Psoas muscle (tissue), 8 donors: ENCODE results near the gene PTK6. TPM values are rescaled to one million over a fixed set of nuclear protein-coding genes. Genes with fewer than 3 reads are reported as not detected.

Source experiments
- ATAC-seq, 4 donors: fragments of 200-7000 bp; cut with Tn5 transposase; one replicate each; pipeline ENCODE4 v1.9.1; 2020; ENCODE audit warnings: moderate library complexity in 3 of 4, mild to moderate bottlenecking in 2 of 4
- DNase-seq, 2 donors: peaks; one replicate each; pipeline ENCODE4 v3.0.0-alpha.2; 2020
- H3K27ac ChIP-seq: fragments of 200-600 bp; one replicate; pipeline ENCODE4 v1.8.0; 2022
- H3K27me3 ChIP-seq, 3 donors: fragments of 200-600 bp in 1 of 3; one replicate each; pipeline versions ENCODE4 v1.6.1 to v1.8.0; 2013 to 2022; ENCODE audit warnings: low read length in 2 of 3, mild to moderate bottlenecking in 2 of 3, moderate library complexity in 1 of 3; ENCODE audit not compliant: insufficient read depth in 3 of 3
- H3K36me3 ChIP-seq, 2 donors: fragments of 200-600 bp in 1 of 2; one replicate each; pipeline versions ENCODE4 v1.6.1 to v1.8.0; 2013 to 2022; ENCODE audit warnings: low read depth in 1 of 2, mild to moderate bottlenecking in 1 of 2, moderate library complexity in 1 of 2; ENCODE audit not compliant: insufficient read depth in 1 of 2
- H3K4me1 ChIP-seq: fragments of 200-600 bp; one replicate; pipeline ENCODE4 v1.8.0; 2022
- H3K4me3 ChIP-seq: fragments of 200-600 bp; one replicate; pipeline ENCODE4 v1.8.0; 2022; ENCODE audit warnings: mild to moderate bottlenecking
- H3K9me3 ChIP-seq: fragments of 200-600 bp; one replicate; pipeline ENCODE4 v1.8.0; 2022
- WGBS, 3 donors: extraction: QIAGEN DNeasy Blood & Tissue Kit; methylation state at CpG; one replicate each; pipeline versions ENCODE4 v1.1.6 to v1.1.7; 2013; 5-methylcytosine and 5-hydroxymethylcytosine counted together
- intact Hi-C, 2 donors: fragments of 100-400 bp; cut with DNase I; formaldehyde crosslinking; loops; one replicate each; pipeline versions ENCODE4 v1.11.0 to v1.14.2; 2022
- polyA plus RNA-seq, 3 donors: library from polyadenylated mRNA; stranded (reverse); fragments of 200-250 nt; gene quantifications; one replicate each; pipeline ENCODE4 v1.2.3, GENCODE V29; 2013
- total RNA-seq, 4 donors: library from RNA; stranded (reverse); fragmentation: NEBNext Ultra II Directional in 2 of 4; extraction: Animal tissue kit (Norgen Biotek cat#: 25700) in 2 of 4; gene quantifications; one replicate each; pipeline versions ENCODE4 v1.2.1 to v1.2.4, GENCODE V29; 2021 to 2023
- TF ChIP-seq, protein P1 (sequence below): fragments of 200-600 bp; IDR thresholded peaks from one replicate; pipeline ENCODE4 v1.8.0; 2022; ENCODE audit warnings: antibody characterized with exemption
- donor health status: healthy with polysubstance abuse.
- donor health status: DM: no; HTN: no; CAD: no; lungs with moderate emphysema.
- donor health status: Bipolar disorder and iron deficiency.
- donor health status: healthy.
- donor health status: DM: yes; HTN: yes; CAD: no.
- donor health status: DM: no; HTN: no; CAD: no.
- donor health status: DM: no; HTN: no; CAD: no.
- donor health status: DM: yes; HTN: yes; CAD: no.

PTK6 gene
- total and polyA plus RNA-seq, 7 donors = 0.04 to 0.06 (median 0.04) TPM; not detected in 4

GRCh38 chr20:63498960-63499337, 38.2 kb downstream of the PTK6 start, which contains the start of gene EEF1A2:
Gene EEF1A2, minus strand, starts transcription at chr20:63499083. Its CDS starts 1,320 bp downstream, at chr20:63497763.
- ATAC-seq (peak; percentile 14 to 38 (median 15)), DNase-seq (peak; percentile 76 to 91)
- no peaks in the 10 kb centered on the region for H3K9me3 ChIP-seq
- peak within 1 kb of the TSS; percentile 75 for H3K4me3 ChIP-seq
- WGBS, 3 donors = 0 to 2% (median 1%) methylated on average over 14 to 57 of the region's 58 CpGs
- peaks cover 51% of the 10 kb centered on the region for H3K4me1 ChIP-seq
- intact Hi-C loops = no loop called here
- TF ChIP-seq, protein P1, sequence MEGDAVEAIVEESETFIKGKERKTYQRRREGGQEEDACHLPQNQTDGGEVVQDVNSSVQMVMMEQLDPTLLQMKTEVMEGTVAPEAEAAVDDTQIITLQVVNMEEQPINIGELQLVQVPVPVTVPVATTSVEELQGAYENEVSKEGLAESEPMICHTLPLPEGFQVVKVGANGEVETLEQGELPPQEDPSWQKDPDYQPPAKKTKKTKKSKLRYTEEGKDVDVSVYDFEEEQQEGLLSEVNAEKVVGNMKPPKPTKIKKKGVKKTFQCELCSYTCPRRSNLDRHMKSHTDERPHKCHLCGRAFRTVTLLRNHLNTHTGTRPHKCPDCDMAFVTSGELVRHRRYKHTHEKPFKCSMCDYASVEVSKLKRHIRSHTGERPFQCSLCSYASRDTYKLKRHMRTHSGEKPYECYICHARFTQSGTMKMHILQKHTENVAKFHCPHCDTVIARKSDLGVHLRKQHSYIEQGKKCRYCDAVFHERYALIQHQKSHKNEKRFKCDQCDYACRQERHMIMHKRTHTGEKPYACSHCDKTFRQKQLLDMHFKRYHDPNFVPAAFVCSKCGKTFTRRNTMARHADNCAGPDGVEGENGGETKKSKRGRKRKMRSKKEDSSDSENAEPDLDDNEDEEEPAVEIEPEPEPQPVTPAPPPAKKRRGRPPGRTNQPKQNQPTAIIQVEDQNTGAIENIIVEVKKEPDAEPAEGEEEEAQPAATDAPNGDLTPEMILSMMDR = peak; percentile 37
- H3K36me3 ChIP-seq = peaks cover 0 to 30% of the 10 kb centered on the region in 2 donors
- H3K27me3 ChIP-seq = peaks cover 0 to 2% (median 0%) of the 10 kb centered on the region in 3 donors
- peak within 1 kb of the TSS; percentile 94 for H3K27ac ChIP-seq

GRCh38 chr20:63497946-63498935, 38.9 kb downstream of the PTK6 start:
- ATAC-seq = peak; percentile 58 to 67 (median 62)
- Histone ChIP-seq H3K36me3 (peaks cover 0 to 37% of the 10 kb centered on the region in 2 donors), H3K9me3 (no peaks in the 10 kb centered on the region), H3K4me3 (peak overlapping the region; percentile 75), H3K4me1 (peaks cover 51% of the 10 kb centered on the region), H3K27me3 (peaks cover 0 to 2% (median 0%) of the 10 kb centered on the region in 3 donors), H3K27ac (peak overlapping the region; percentile 94)
- DNase-seq = peak; percentile 82 to 94
- intact Hi-C loops = loop anchor here in 1 of 2 donors (2.0 kb wide), 1 partner anchor 23 kb away; the partner anchor contains the start of gene PPDPF
- 2 to 5% (median 3%) methylated on average over 17 to 59 of the region's 60 CpGs for WGBS, 3 donors
- TF ChIP-seq, protein P1 = no peak

- peak; percentile 31 to 61 (median 52) for ATAC-seq
- intact Hi-C loops = loop anchor here in 1 of 2 donors (2.0 kb wide), 1 partner anchor 23 kb away; the partner anchor contains the start of gene PPDPF
- DNase-seq = peak; percentile 55 to 84
- Histone ChIP-seq H3K4me3 (peak overlapping the region; percentile 75), H3K27me3 (peaks cover 0 to 2% (median 0%) of the 10 kb centered on the region in 3 donors), H3K4me1 (peaks cover 46% of the 10 kb centered on the region), H3K27ac (peak overlapping the region; percentile 94), H3K36me3 (peaks cover 0 to 42% of the 10 kb centered on the region in 2 donors), H3K9me3 (no peaks in the 10 kb centered on the region)
- 31 to 45% (median 33%) methylated on average over 19 to 20 of the region's 20 CpGs for WGBS, 3 donors
- TF ChIP-seq, protein P1 = no peak
Measured at GRCh38 chr20:63497138-63497945, 39.8 kb downstream of the PTK6 start.

- TF ChIP-seq, protein P1 = no peak
- intact Hi-C loops = loop anchor here (1.0 to 2.0 kb wide), 2 partner anchors 24 kb away; partner anchors contain the start of gene PPDPF (in 2 of the 2)
- H3K4me3 ChIP-seq = peak overlapping the region; percentile 75
- WGBS, 3 donors = 37 to 50% (median 45%) methylated on average over 14 to 16 of the region's 16 CpGs
- H3K36me3 ChIP-seq = peaks cover 0 to 42% of the 10 kb centered on the region in 2 donors
- DNase-seq (peak in 1 of 2 donors; percentile 59), ATAC-seq (no peak)
- peaks cover 41% of the 10 kb centered on the region for H3K4me1 ChIP-seq
- H3K9me3 ChIP-seq = no peaks in the 10 kb centered on the region
- H3K27ac ChIP-seq = peak overlapping the region; percentile 94
- H3K27me3 ChIP-seq = peaks cover 0 to 2% (median 0%) of the 10 kb centered on the region in 3 donors
Measured at GRCh38 chr20:63496596-63497120, 40.5 kb downstream of the PTK6 start.
